ENCODE results near the gene LIPG.

- TF ChIP-seq CTCF (optimal IDR thresholded peaks at IDR 0.05 in 1 of 3, IDR thresholded peaks at IDR 0.05 in 1 of 3, conservative IDR thresholded peaks at IDR 0.05 in 1 of 3; ENCODE audit: extremely low read depth in 1 of 3, insufficient read depth in 2 of 3, low read length in 3 of 3) (no peak), EZH2 (IDR thresholded peaks at IDR 0.05; ENCODE audit: low read length) (no peak)
Observed at GRCh38 chr18:49585781-49586663, 24.2 kb downstream of the LIPG start.

All from keratinocyte (primary cell).